ENCODE measurements around the gene USP9X.
"Not testable (repeated sequence)": the region's sequence is repeated elsewhere in the genome, so short reads cannot be mapped to it uniquely, and the experiment has no call there.

USP9X gene

GRCh38 chrX:41087201-41087600 lies 2.0 kb downstream of the USP9X start:
- DNase-seq: no peak

GRCh38 chrX:41090568-41091238 lies 5.5 kb downstream of the USP9X start:
- DNase-seq: no peak

GRCh38 chrX:41092776-41093175 lies 7.5 kb downstream of the USP9X start:
- no peak for DNase-seq

- no peak for DNase-seq
These were observed 9.9 kb downstream of the USP9X start for GRCh38 chrX:41095174-41095573.

GRCh38 chrX:41095908-41096307 lies 10.7 kb downstream of the USP9X start:
- DNase-seq: no peak

GRCh38 chrX:41096339-41096955 lies 11.2 kb downstream of the USP9X start:
- no peak for DNase-seq

GRCh38 chrX:41097326-41097725 lies 12.1 kb downstream of the USP9X start:
- no peak for DNase-seq

- DNase-seq: no peak
These were observed 15.0 kb downstream of the USP9X start for GRCh38 chrX:41100200-41100599.

- no peak for DNase-seq
These were observed 15.6 kb downstream of the USP9X start for GRCh38 chrX:41100819-41101218.

- no peak for DNase-seq
These were observed 19.8 kb downstream of the USP9X start for GRCh38 chrX:41105005-41105404.

- not testable (repeated sequence) for DNase-seq
These were observed 21.0 kb downstream of the USP9X start for GRCh38 chrX:41106257-41106656.

- no peak for DNase-seq
These were observed 22.8 kb downstream of the USP9X start for GRCh38 chrX:41108007-41108406.

- no peak for DNase-seq
These were observed 23.4 kb downstream of the USP9X start for GRCh38 chrX:41108463-41109205.

- no peak for DNase-seq
These were observed 25.8 kb downstream of the USP9X start for GRCh38 chrX:41110801-41111625.

- DNase-seq: peak in 1 of 2 experiments; percentile 13
These were observed 29.8 kb downstream of the USP9X start for GRCh38 chrX:41115104-41115425.

GRCh38 chrX:41116948-41117347 lies 31.7 kb downstream of the USP9X start:
- DNase-seq: no peak

- no peak for DNase-seq
These were observed 32.9 kb downstream of the USP9X start for GRCh38 chrX:41118156-41118555.

- no peak for DNase-seq
These were observed 34.6 kb downstream of the USP9X start for GRCh38 chrX:41119803-41120202.

- no peak for DNase-seq
These were observed 36.5 kb downstream of the USP9X start for GRCh38 chrX:41121766-41122165.

- DNase-seq: no peak
These were observed 37.5 kb downstream of the USP9X start for GRCh38 chrX:41122664-41123257.

GRCh38 chrX:41127477-41128192 lies 42.4 kb downstream of the USP9X start:
- no peak for DNase-seq

GRCh38 chrX:41128955-41129354 lies 43.7 kb downstream of the USP9X start:
- no peak for DNase-seq

Data from SW 1271 (cell line).